Caco-2 (cell line): ENCODE measurements around the gene SNCB. TPM values are rescaled to one million over a fixed set of nuclear protein-coding genes. Genes with fewer than 3 reads are reported as not detected.

Experiments
- BruUV-seq: library from RNA; stranded (reverse); fragments of 400-500 nt; replicated peaks from 2 replicates; lab custom pipeline; 2021; lab: Mats Ljungman, UMichigan
- CTCF ChIA-PET: fragments of 300-600 bp; sonication (Branson Sonifier 250); formaldehyde crosslinking; loops from one replicate; lab custom pipeline; 2022; ENCODE audit warnings: antibody characterized with exemption; lab: Charles Lee
- POLR2A ChIA-PET: fragments of 300-600 bp; sonication (Branson Sonifier 250); formaldehyde crosslinking; loops from one replicate; lab custom pipeline; 2022; ENCODE audit warnings: antibody characterized with exemption; lab: Charles Lee
- DNase-seq, 2 experiments: peaks; one replicate each; pipeline versions ENCODE4 v3.0.0 to v3.0.0-alpha.2; 2020 to 2022
- H3K27me3 ChIP-seq: replicated peaks from 2 replicates; pipeline ENCODE4 v1.6.0; 2011; ENCODE audit warnings: low read length; ENCODE audit not compliant: control insufficient read depth, insufficient read depth
- H3K36me3 ChIP-seq: 2 replicates; pipeline ENCODE4 v1.5.1; 2011; ENCODE audit warnings: low read length; ENCODE audit not compliant: control insufficient read depth, insufficient read depth
- H3K4me1 ChIP-seq: fragments of 250-450 bp; sonication (Bioruptor Pico); 2 replicates; pipeline ENCODE4 v1.5.1; 2020; ENCODE audit warnings: mild to moderate bottlenecking
- H3K4me3 ChIP-seq: 2 replicates; pipeline ENCODE4 v1.5.1; 2011; ENCODE audit warnings: low read depth, mild to moderate bottlenecking, control low read depth, low read length
- H3K9me3 ChIP-seq: fragments of 250-450 bp; sonication (Bioruptor Pico); 2 replicates; pipeline ENCODE4 v1.5.1; 2020; ENCODE audit warnings: mild to moderate bottlenecking, moderate library complexity
- H3K27ac Mint-ChIP-seq: one replicate; pipeline ENCODE4 v1.8.0; 2022; ENCODE audit warnings: mixed read lengths; ENCODE audit not compliant: unreplicated experiment
- H3K27me3 Mint-ChIP-seq: one replicate; pipeline ENCODE4 v1.8.0; 2022; ENCODE audit warnings: mixed read lengths; ENCODE audit not compliant: insufficient read depth, unreplicated experiment
- H3K36me3 Mint-ChIP-seq: one replicate; pipeline ENCODE4 v1.8.0; 2022; ENCODE audit warnings: mild to moderate bottlenecking, mixed read lengths; ENCODE audit not compliant: insufficient read depth, unreplicated experiment
- H3K4me1 Mint-ChIP-seq: one replicate; pipeline ENCODE4 v1.8.0; 2022; ENCODE audit warnings: low read depth, mixed read lengths; ENCODE audit not compliant: unreplicated experiment
- H3K4me3 Mint-ChIP-seq: one replicate; pipeline ENCODE4 v1.8.0; 2022; ENCODE audit warnings: mild to moderate bottlenecking, moderate library complexity, mixed read lengths; ENCODE audit not compliant: unreplicated experiment
- H3K9me3 Mint-ChIP-seq: one replicate; pipeline ENCODE4 v1.8.0; 2022; ENCODE audit warnings: mixed read lengths; ENCODE audit not compliant: unreplicated experiment
- intact Hi-C: fragments of 100-400 bp; cut with micrococcal nuclease; formaldehyde crosslinking; loops from one replicate; pipeline ENCODE4 v1.10.0; 2022; ENCODE audit not compliant: unreplicated experiment
- total RNA-seq: library from RNA; stranded (reverse); gene quantifications from 2 replicates; pipeline ENCODE4 v1.2.3, GENCODE V29; 2022
- TF ChIP-seq, protein P1 (sequence below), 2 experiments: fragments of 200-600 bp in 1 of 2; IDR thresholded peaks; 1 replicate in 1 of 2; 2 replicates in 1 of 2; pipeline versions ENCODE4 v1.5.1 to v1.8.0; 2011 to 2022; ENCODE audit warnings: antibody characterized with exemption in 1 of 2, control low read depth in 1 of 2, inconsistent platforms in 1 of 2, low read depth in 1 of 2, low read length in 1 of 2, mild to moderate bottlenecking in 1 of 2, moderate library complexity in 1 of 2; ENCODE audit not compliant: insufficient read depth in 1 of 2, severe bottlenecking in 1 of 2, unreplicated experiment in 1 of 2

SNCB gene
- total RNA-seq, 1 experiment from 2014 or later = not detected

DNA sequence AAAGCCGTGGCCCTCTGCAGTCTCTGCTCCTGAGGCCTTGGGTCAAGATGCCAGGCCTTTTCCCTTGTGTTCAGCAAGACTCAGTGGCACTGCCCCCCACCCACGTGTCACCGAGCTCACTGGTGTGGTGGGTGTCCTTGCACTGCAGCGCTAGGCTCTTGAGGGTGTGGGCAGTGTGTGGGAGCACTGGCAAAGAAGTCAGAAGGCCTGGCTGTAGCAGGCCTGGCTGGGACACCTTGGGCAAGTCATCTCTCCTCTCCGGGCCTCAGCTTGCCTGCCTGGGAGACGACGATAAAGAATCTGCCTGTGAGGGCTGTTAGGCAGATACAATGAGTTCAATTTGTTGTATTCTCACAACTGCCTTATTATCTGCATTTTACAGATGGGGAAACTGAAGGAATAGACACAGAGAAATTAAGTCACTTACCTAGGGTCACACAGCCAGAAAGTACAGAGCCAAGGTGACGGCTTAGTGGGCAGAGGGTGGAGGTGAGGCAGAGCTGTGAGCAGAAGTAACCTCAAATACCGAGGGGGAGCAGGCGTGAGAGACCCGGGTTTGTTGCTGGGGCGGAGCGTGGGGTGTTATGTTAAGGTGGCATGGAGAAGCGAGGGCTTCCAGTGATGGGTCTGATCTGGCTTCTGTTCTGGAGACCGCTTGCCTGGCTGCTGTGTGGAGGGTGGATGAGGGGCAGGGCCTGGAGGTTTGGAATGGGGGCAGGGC is 18.3 kb upstream of the SNCB start:
- TF ChIP-seq, protein P1, sequence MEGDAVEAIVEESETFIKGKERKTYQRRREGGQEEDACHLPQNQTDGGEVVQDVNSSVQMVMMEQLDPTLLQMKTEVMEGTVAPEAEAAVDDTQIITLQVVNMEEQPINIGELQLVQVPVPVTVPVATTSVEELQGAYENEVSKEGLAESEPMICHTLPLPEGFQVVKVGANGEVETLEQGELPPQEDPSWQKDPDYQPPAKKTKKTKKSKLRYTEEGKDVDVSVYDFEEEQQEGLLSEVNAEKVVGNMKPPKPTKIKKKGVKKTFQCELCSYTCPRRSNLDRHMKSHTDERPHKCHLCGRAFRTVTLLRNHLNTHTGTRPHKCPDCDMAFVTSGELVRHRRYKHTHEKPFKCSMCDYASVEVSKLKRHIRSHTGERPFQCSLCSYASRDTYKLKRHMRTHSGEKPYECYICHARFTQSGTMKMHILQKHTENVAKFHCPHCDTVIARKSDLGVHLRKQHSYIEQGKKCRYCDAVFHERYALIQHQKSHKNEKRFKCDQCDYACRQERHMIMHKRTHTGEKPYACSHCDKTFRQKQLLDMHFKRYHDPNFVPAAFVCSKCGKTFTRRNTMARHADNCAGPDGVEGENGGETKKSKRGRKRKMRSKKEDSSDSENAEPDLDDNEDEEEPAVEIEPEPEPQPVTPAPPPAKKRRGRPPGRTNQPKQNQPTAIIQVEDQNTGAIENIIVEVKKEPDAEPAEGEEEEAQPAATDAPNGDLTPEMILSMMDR (IDR thresholded peaks at IDR 0.05; ENCODE audit: insufficient read depth in 1 of 2, low read depth in 1 of 2, low read length in 1 of 2, severe bottlenecking in 1 of 2, unreplicated experiment in 1 of 2) = no peak
- Mint-ChIP-seq H3K27me3 (no peaks in the 10 kb centered on the region), H3K9me3 (no peaks in the 10 kb centered on the region), H3K27ac (no peak overlapping the region), H3K4me1 (no peaks in the 10 kb centered on the region), H3K4me3 (peak overlapping the region; percentile 71), H3K36me3 (peaks cover 4% of the 10 kb centered on the region)
- BruUV-seq = TSS peak; percentile 27
- H3K27me3 ChIP-seq = no peaks in the 10 kb centered on the region
- POLR2A ChIA-PET = no interaction called here
- no peak overlapping the region for H3K4me3 ChIP-seq
- CTCF ChIA-PET = interaction anchor here (1.4 kb wide), 1 partner anchor 12 kb away, joined by 3 read pairs; no protein-coding TSS in a partner anchor
- no peak for DNase-seq
- peaks cover 10% of the 10 kb centered on the region for H3K4me1 ChIP-seq
- intact Hi-C loops = no loop called here
- H3K36me3 ChIP-seq = no peaks in the 10 kb centered on the region
- H3K9me3 ChIP-seq = no peaks in the 10 kb centered on the region

DNA sequence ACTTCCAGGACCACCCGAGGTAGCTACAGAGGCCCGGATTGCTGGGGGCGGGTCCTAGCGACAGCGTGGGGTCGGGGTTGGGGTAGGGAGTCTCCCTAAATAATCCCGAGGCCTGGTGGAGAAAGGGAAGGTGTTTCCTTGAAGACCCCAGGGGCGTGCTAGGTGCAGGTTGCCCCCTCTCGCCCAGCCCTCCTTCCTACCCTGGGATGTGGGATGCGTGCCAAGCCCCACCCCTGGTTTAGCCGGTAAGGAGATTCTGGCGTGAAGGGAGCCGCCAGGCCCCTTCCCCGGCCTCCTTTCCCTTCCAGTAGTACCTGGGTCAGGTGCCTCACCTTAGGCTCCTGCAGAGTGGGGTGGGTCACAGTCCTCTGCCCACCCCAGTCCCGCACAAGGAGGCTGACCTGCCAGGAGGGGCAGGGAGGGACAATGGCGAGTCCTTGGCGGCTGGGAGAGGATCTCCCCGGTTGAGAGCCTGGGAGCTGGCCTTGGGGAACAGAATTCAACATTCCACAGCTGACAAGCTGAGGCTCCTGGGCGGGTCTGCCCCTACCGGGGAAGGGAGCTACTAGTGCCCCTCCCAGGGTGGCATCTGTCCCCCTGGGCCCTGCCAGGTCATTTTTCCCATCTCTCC is 17.6 kb upstream of the SNCB start:
- Mint-ChIP-seq H3K4me1 (no peaks in the 10 kb centered on the region), H3K4me3 (peak overlapping the region; percentile 71), H3K27me3 (no peaks in the 10 kb centered on the region), H3K27ac (no peak overlapping the region), H3K9me3 (no peaks in the 10 kb centered on the region), H3K36me3 (peaks cover 4% of the 10 kb centered on the region)
- Histone ChIP-seq H3K4me3 (peak overlapping the region; percentile 72), H3K36me3 (no peaks in the 10 kb centered on the region), H3K4me1 (peaks cover 10% of the 10 kb centered on the region), H3K27me3 (no peaks in the 10 kb centered on the region), H3K9me3 (no peaks in the 10 kb centered on the region)
- DNase-seq = peak in 1 of 2 experiments; percentile 21
- intact Hi-C loops = loop anchor here (2.0 kb wide), 1 partner anchor 69 kb away; no protein-coding TSS in a partner anchor
- BruUV-seq = no TSS peak
- ChIA-PET POLR2A (interaction anchor here (0.6 kb wide), 2 partner anchors 8 to 144 kb away, joined by 3 to 10 read pairs; no protein-coding TSS in a partner anchor), CTCF (interaction anchor here (0.6 to 1.4 kb wide), 5 partner anchors 10 to 930 kb away, joined by 3 to 8 read pairs (median 4); partner anchors contain the start of gene GRK6)
- TF ChIP-seq, protein P1 (IDR thresholded peaks at IDR 0.05; ENCODE audit: insufficient read depth in 1 of 2, low read depth in 1 of 2, low read length in 1 of 2, severe bottlenecking in 1 of 2, unreplicated experiment in 1 of 2) = no peak
